HEK293 (cell line): Measurements from ENCODE around the gene PPP1R14B.

Source experiments
- BCL11B ChIP-seq: fragments of 450-650 bp; formaldehyde crosslinking; IDR thresholded peaks from 2 replicates; pipeline ENCODE4 v1.5.1; 2016; ENCODE audit warnings: low read depth, missing biosample characterization, missing genetic modification characterization
- GFI1B ChIP-seq: fragments of 450-650 bp; formaldehyde crosslinking; IDR thresholded peaks from 2 replicates; pipeline ENCODE4 v1.5.1; 2016; ENCODE audit warnings: missing biosample characterization, missing genetic modification characterization
- HOXD13 ChIP-seq: sonication (generic); formaldehyde crosslinking; IDR thresholded peaks from 2 replicates; pipeline ENCODE4 v1.8.0; 2022; ENCODE audit warnings: missing genetic modification reagents, borderline replicate concordance
- KLF1 ChIP-seq: fragments of 450-650 bp; formaldehyde crosslinking; IDR thresholded peaks from 2 replicates; pipeline ENCODE4 v1.5.1; 2016; ENCODE audit warnings: missing biosample characterization, missing genetic modification characterization
- KLF8 ChIP-seq: fragments of 450-650 bp; formaldehyde crosslinking; IDR thresholded peaks from 2 replicates; pipeline ENCODE4 v1.5.1; 2016; ENCODE audit warnings: missing biosample characterization, missing genetic modification characterization
- PRDM2 ChIP-seq: fragments of 450-650 bp; formaldehyde crosslinking; IDR thresholded peaks from 2 replicates; pipeline ENCODE4 v1.5.1; 2016; ENCODE audit warnings: missing biosample characterization, missing genetic modification characterization, borderline replicate concordance
- SCRT1 ChIP-seq: fragments of 450-650 bp; formaldehyde crosslinking; IDR thresholded peaks from 2 replicates; pipeline ENCODE4 v1.5.1; 2016; ENCODE audit warnings: missing biosample characterization, missing genetic modification characterization, borderline replicate concordance
- TCF7L2 ChIP-seq: IDR thresholded peaks from 2 replicates; pipeline ENCODE4 v1.6.1; 2011; ENCODE audit warnings: low read depth, mild to moderate bottlenecking, inconsistent platforms, low read length, moderate library complexity, borderline replicate concordance
- ZBTB11 ChIP-seq: fragments of 450-650 bp; formaldehyde crosslinking; conservative IDR thresholded peaks from 2 replicates; pipeline ENCODE4 v1.5.1; 2016; ENCODE audit warnings: low read depth, missing biosample characterization, missing genetic modification characterization
- ZBTB26 ChIP-seq: fragments of 450-650 bp; formaldehyde crosslinking; optimal IDR thresholded peaks from 2 replicates; pipeline ENCODE3; 2016; ENCODE audit warnings: missing biosample characterization, mild to moderate bottlenecking, missing genetic modification characterization
- ZBTB48 ChIP-seq: fragments of 450-650 bp; formaldehyde crosslinking; IDR thresholded peaks from 2 replicates; pipeline ENCODE4 v1.5.1; 2016; ENCODE audit warnings: missing biosample characterization, missing genetic modification characterization
- ZBTB6 ChIP-seq: fragments of 450-650 bp; formaldehyde crosslinking; IDR thresholded peaks from 2 replicates; pipeline ENCODE4 v1.5.1; 2017; ENCODE audit warnings: missing biosample characterization, missing genetic modification characterization
- ZBTB8A ChIP-seq: fragments of 450-650 bp; formaldehyde crosslinking; IDR thresholded peaks from 2 replicates; pipeline ENCODE4 v1.5.1; 2016; ENCODE audit warnings: missing biosample characterization, missing genetic modification characterization
- ZNF239 ChIP-seq: fragments of 450-650 bp; formaldehyde crosslinking; IDR thresholded peaks from 2 replicates; pipeline ENCODE4 v1.5.1; 2016; ENCODE audit warnings: missing biosample characterization, missing genetic modification characterization
- ZNF292 ChIP-seq: fragments of 450-650 bp; formaldehyde crosslinking; IDR thresholded peaks from 2 replicates; pipeline ENCODE4 v1.5.1; 2016; ENCODE audit warnings: low read depth, missing biosample characterization, missing genetic modification characterization, borderline replicate concordance
- ZNF302 ChIP-seq: fragments of 450-650 bp; formaldehyde crosslinking; IDR thresholded peaks from 2 replicates; pipeline ENCODE4 v1.5.1; 2016; ENCODE audit warnings: missing biosample characterization, missing genetic modification characterization, low read depth
- ZNF311 ChIP-seq: fragments of 450-650 bp; formaldehyde crosslinking; IDR thresholded peaks from 2 replicates; pipeline ENCODE4 v1.5.1; 2017; ENCODE audit warnings: missing biosample characterization, missing genetic modification characterization, borderline replicate concordance
- ZNF324 ChIP-seq: fragments of 450-650 bp; formaldehyde crosslinking; IDR thresholded peaks from 2 replicates; pipeline ENCODE4 v1.5.1; 2016; ENCODE audit warnings: missing biosample characterization, missing genetic modification characterization
- ZNF335 ChIP-seq: fragments of 450-650 bp; formaldehyde crosslinking; conservative IDR thresholded peaks from 2 replicates; pipeline ENCODE4 v1.5.1; 2016; ENCODE audit warnings: missing biosample characterization, missing genetic modification characterization
- ZNF580 ChIP-seq: fragments of 450-650 bp; formaldehyde crosslinking; IDR thresholded peaks from 2 replicates; pipeline ENCODE4 v1.5.1; 2016; ENCODE audit warnings: missing biosample characterization, missing genetic modification characterization
- ZNF624 ChIP-seq: fragments of 450-650 bp; formaldehyde crosslinking; IDR thresholded peaks from 2 replicates; pipeline ENCODE4 v1.5.1; 2017; ENCODE audit warnings: missing biosample characterization, missing genetic modification characterization
- ZNF629 ChIP-seq: fragments of 450-650 bp; formaldehyde crosslinking; IDR thresholded peaks from 2 replicates; pipeline ENCODE4 v1.5.1; 2017; ENCODE audit warnings: missing biosample characterization, missing genetic modification characterization
- ZNF654 ChIP-seq: fragments of 450-650 bp; formaldehyde crosslinking; IDR thresholded peaks from 2 replicates; pipeline ENCODE4 v1.5.1; 2016; ENCODE audit warnings: low read depth, missing biosample characterization, missing genetic modification characterization
- ZNF670 ChIP-seq: fragments of 450-650 bp; formaldehyde crosslinking; IDR thresholded peaks from 2 replicates; pipeline ENCODE4 v1.5.1; 2016; ENCODE audit warnings: missing biosample characterization, missing genetic modification characterization, low read depth
- ZNF76 ChIP-seq: fragments of 450-650 bp; formaldehyde crosslinking; IDR thresholded peaks from 2 replicates; pipeline ENCODE4; 2016; ENCODE audit warnings: low read depth, missing biosample characterization, missing genetic modification characterization, borderline replicate concordance
- ZNF768 ChIP-seq: fragments of 450-650 bp; formaldehyde crosslinking; IDR thresholded peaks from 2 replicates; pipeline ENCODE4 v1.5.1; 2018; ENCODE audit warnings: missing biosample characterization, mild to moderate bottlenecking, missing genetic modification characterization
- ZSCAN4 ChIP-seq: fragments of 450-650 bp; formaldehyde crosslinking; IDR thresholded peaks from 2 replicates; pipeline ENCODE4 v1.5.1; 2017; ENCODE audit warnings: missing biosample characterization, missing genetic modification characterization

Gene PPP1R14B

GRCh38 chr11:64268893-64269539 lies 22.3 kb upstream of the PPP1R14B start (continued):
- no peak for TF ChIP-seq ZBTB26 (tag by site-specific recombination)
- no peak for TF ChIP-seq BCL11B (tag by site-specific recombination)
- TF ChIP-seq ZNF654 = no peak
- no peak for TF ChIP-seq ZNF324 (tag by site-specific recombination)
- TF ChIP-seq ZBTB6 = no peak
- peak; percentile 20; the same call in 1 of the 2 replicates for TF ChIP-seq KLF8 (tag by site-specific recombination)
- no peak for TF ChIP-seq ZNF670 (tag by site-specific recombination)
- no peak for TF ChIP-seq ZNF768
- TF ChIP-seq ZBTB48 = 0 out of 2 replicates have a peak, but pooled peaks have one; percentile 8
- no peak for TF ChIP-seq SCRT1
- no peak for TF ChIP-seq ZNF629 (tag by site-specific recombination)
- TF ChIP-seq ZNF580 (tag by site-specific recombination) = peak; percentile 98
- no peak for TF ChIP-seq ZNF239
- TF ChIP-seq ZNF302 = no peak
- no peak for TF ChIP-seq ZNF76 (tag by site-specific recombination)
- no peak for TF ChIP-seq HOXD13
- TF ChIP-seq ZNF292 (tag by site-specific recombination) = no peak
- TF ChIP-seq ZNF335 (tag by site-specific recombination) = no peak; the same call in 1 of the 2 replicates
- no peak for TF ChIP-seq GFI1B (tag by site-specific recombination)
- TF ChIP-seq ZNF624 (tag by site-specific recombination) = no peak
- 0 out of 2 replicates have a peak, but pooled peaks have one; percentile 11 for TF ChIP-seq ZBTB11 (tag by site-specific recombination)
- TF ChIP-seq ZBTB8A = no peak
- TF ChIP-seq ZNF311 (tag by site-specific recombination) = no peak
- no peak for TF ChIP-seq ZSCAN4 (tag by site-specific recombination)
- no peak; the same call in 1 of the 2 replicates for TF ChIP-seq KLF1 (tag by site-specific recombination)
- TF ChIP-seq TCF7L2 = no peak
- no peak for TF ChIP-seq PRDM2 (tag by site-specific recombination)
